Panc1 (cell line): ENCODE results near the gene KCNH3. TPM values are rescaled to one million over a fixed set of nuclear protein-coding genes. Genes with fewer than 3 reads are reported as not detected.

Experiments used
- ATAC-seq: fragments of 200-7000 bp; cut with Tn5 transposase; 2 replicates; pipeline ENCODE4 v1.9.1; 2020; ENCODE audit warnings: mild to moderate bottlenecking, moderate library complexity
- BruUV-seq: library from RNA; stranded (reverse); fragments of 400-500 nt; replicated peaks from 2 replicates; lab custom pipeline; 2021; lab: Mats Ljungman, UMichigan
- CTCF ChIA-PET: fragments of 300-600 bp; sonication (Branson Sonifier 250); formaldehyde crosslinking; loops from one replicate; lab custom pipeline; 2022; ENCODE audit warnings: antibody characterized with exemption; lab: Charles Lee
- POLR2A ChIA-PET: fragments of 300-600 bp; sonication (Branson Sonifier 250); formaldehyde crosslinking; loops from one replicate; lab custom pipeline; 2022; ENCODE audit warnings: antibody characterized with exemption; lab: Charles Lee
- DNase-seq: peaks from one replicate; pipeline ENCODE4 v3.0.0-alpha.2; 2010; ENCODE audit warnings: low read depth, low spot score
- H3K27ac ChIP-seq: 2 replicates; pipeline ENCODE4 v1.5.1; 2011; ENCODE audit warnings: mild to moderate bottlenecking, low read length, inconsistent platforms
- H3K27me3 ChIP-seq: fragments of 200-500 bp; sonication (Bioruptor generic); 2 replicates; pipeline ENCODE4 v1.6.0; 2014; ENCODE audit warnings: low read length, inconsistent platforms; ENCODE audit not compliant: control insufficient read depth, insufficient read depth
- H3K36me3 ChIP-seq: fragments of 200-500 bp; sonication (Bioruptor generic); 2 replicates; pipeline ENCODE4 v1.5.1; 2014; ENCODE audit warnings: inconsistent platforms, mild to moderate bottlenecking, low read length, moderate library complexity; ENCODE audit not compliant: control insufficient read depth, insufficient read depth
- H3K4me1 ChIP-seq: 2 replicates; pipeline ENCODE4 v1.5.1; 2011; ENCODE audit warnings: inconsistent platforms, mild to moderate bottlenecking, low read length, moderate library complexity; ENCODE audit not compliant: control insufficient read depth, insufficient read depth
- H3K4me3 ChIP-seq, 2 experiments: 2 replicates each; pipeline ENCODE4 v1.5.1; 2011 to 2012; ENCODE audit warnings: low read depth in 2 of 2, low read length in 2 of 2, mild to moderate bottlenecking in 2 of 2, inconsistent platforms in 1 of 2, moderate library complexity in 1 of 2
- H3K9me3 ChIP-seq: fragments of 200-500 bp; sonication (Bioruptor generic); 2 replicates; pipeline ENCODE4 v1.5.1; 2014; ENCODE audit warnings: low read depth, mild to moderate bottlenecking, inconsistent platforms, low read length, moderate library complexity; ENCODE audit not compliant: control insufficient read depth, insufficient read depth
- CTCF ChIP-seq: fragments of 450-650 bp; IDR thresholded peaks from 2 replicates; pipeline ENCODE4 v1.5.1; 2017; ENCODE audit warnings: mild to moderate bottlenecking
- POLR2AphosphoS5 ChIP-seq: IDR thresholded peaks from 2 replicates; pipeline ENCODE4 v1.6.1; 2012; ENCODE audit warnings: mild to moderate bottlenecking, low read depth, low read length, moderate library complexity
- REST ChIP-seq, 2 experiments: IDR thresholded peaks; 2 replicates each; pipeline ENCODE4 v1.6.1; 2011 to 2012; ENCODE audit warnings: low read depth in 2 of 2, control low read depth in 1 of 2, low read length in 1 of 2, mild to moderate bottlenecking in 1 of 2, moderate library complexity in 1 of 2; ENCODE audit not compliant: insufficient read depth in 1 of 2
- SIN3A ChIP-seq: IDR thresholded peaks from 2 replicates; pipeline ENCODE4 v1.6.1; 2012; ENCODE audit warnings: low read depth, mild to moderate bottlenecking, low read length, moderate library complexity, borderline replicate concordance; ENCODE audit not compliant: insufficient read depth
- TCF7L2 ChIP-seq: IDR thresholded peaks from 2 replicates; pipeline ENCODE4 v1.6.1; 2011; ENCODE audit warnings: mild to moderate bottlenecking, low read depth, low read length, inconsistent platforms
- in situ Hi-C: cut with HindIII; loops from 2 replicates; pipeline ENCODE4 v1.10.0; 2016; ENCODE audit warnings: low sequenced_read_pairs, low pct_unique_long_range_greater_than_20kb
- intact Hi-C: fragments of 100-400 bp; cut with micrococcal nuclease; formaldehyde crosslinking; loops from one replicate; pipeline ENCODE4 v1.10.0; 2022; ENCODE audit not compliant: unreplicated experiment
- total RNA-seq: library from RNA; stranded (reverse); gene quantifications from one replicate; pipeline ENCODE4 v1.2.1, GENCODE V29; 2021; ENCODE audit not compliant: unreplicated experiment

The KCNH3 gene
- total RNA-seq, 1 experiment from 2014 or later = 0.64 TPM

GRCh38 chr12:49501895-49502294 is 36.9 kb upstream of the KCNH3 start:
- TF ChIP-seq SIN3A (no peak), REST (IDR thresholded peaks at IDR 0.05; ENCODE audit: insufficient read depth in 1 of 2, low read depth in 2 of 2, low read length in 1 of 2) (no peak), POLR2AphosphoS5 (no peak), CTCF (no peak), TCF7L2 (no peak)
- no peak overlapping the region for H3K27ac ChIP-seq
- DNase-seq (no peak), ATAC-seq (no peak)
- POLR2A ChIA-PET = interaction anchor here (0.9 kb wide), 1 partner anchor 135 kb away, joined by 3 read pairs; no protein-coding TSS in a partner anchor
- H3K4me1 ChIP-seq = no peaks in the 10 kb centered on the region
- H3K36me3 ChIP-seq = 0 out of 2 replicates have a peak, but pooled peaks cover 4% of the 10 kb centered on the region
- BruUV-seq = no TSS peak
- intact Hi-C loops (no loop called here), in situ Hi-C loops (loop anchor here (25.0 kb wide), 1 partner anchor 140 kb away; the partner anchor contains the start of gene SPATS2)
- no peaks in the 10 kb centered on the region for H3K27me3 ChIP-seq
- CTCF ChIA-PET = no interaction called here
- no peaks in the 10 kb centered on the region for H3K9me3 ChIP-seq
- no peak overlapping the region for H3K4me3 ChIP-seq

- BruUV-seq = no TSS peak
- TF ChIP-seq REST (IDR thresholded peaks at IDR 0.05; ENCODE audit: insufficient read depth in 1 of 2, low read depth in 2 of 2, low read length in 1 of 2) (no peak), CTCF (no peak), TCF7L2 (no peak), POLR2AphosphoS5 (no peak), SIN3A (no peak)
- 0 out of 2 replicates have a peak, but pooled peaks cover 4% of the 10 kb centered on the region for H3K36me3 ChIP-seq
- H3K4me3 ChIP-seq = no peak overlapping the region
- no peak for DNase-seq
- no peak for ATAC-seq
- no peak overlapping the region for H3K27ac ChIP-seq
- intact Hi-C loops = no loop called here
- ChIA-PET CTCF (no interaction called here), POLR2A (no interaction called here)
- H3K27me3 ChIP-seq = no peaks in the 10 kb centered on the region
- H3K4me1 ChIP-seq = no peaks in the 10 kb centered on the region
- H3K9me3 ChIP-seq = no peaks in the 10 kb centered on the region
- in situ Hi-C loops = loop anchor here (25.0 kb wide), 1 partner anchor 140 kb away; the partner anchor contains the start of gene SPATS2
These were observed 36.2 kb upstream of the KCNH3 start for GRCh38 chr12:49502590-49502989.
